Measurements from ENCODE around the gene TMPRSS11E.
"Not testable (repeated sequence)": the region's sequence is repeated elsewhere in the genome, so short reads cannot be mapped to it uniquely, and the experiment has no call there.

GRCh38 chr4:68542742-68543141 lies 95.5 kb downstream of the TMPRSS11E start:
- TF ChIP-seq CTCF (IDR thresholded peaks at IDR 0.05; ENCODE audit: low read length); EZH2phosphoT487 (IDR thresholded peaks at IDR 0.05; ENCODE audit: low read length); EZH2 (optimal IDR thresholded peaks at IDR 0.05; ENCODE audit: low read depth, low read length): not testable (repeated sequence)
